ENCODE results near the gene SCYL1.
A peak's percentile ranks its signal among the peaks of the same experiment; 100 is the strongest.
"Not testable (repeated sequence)": the region's sequence is repeated elsewhere in the genome, so short reads cannot be mapped to it uniquely, and the experiment has no call there.

SCYL1 gene

GRCh38 chr11:65516135-65516968, 8.5 kb upstream of the SCYL1 start:
- no peak for DNase-seq
- Histone ChIP-seq H3K36me3 (replicated peaks) (no peaks in the 10 kb centered on the region), H3K27me3 (replicated peaks) (no peaks in the 10 kb centered on the region), H3K27ac (no peak overlapping the region), H3K4me3 (ENCODE audit: low read depth, low read length) (no peak overlapping the region)
- TF ChIP-seq, protein P1, sequence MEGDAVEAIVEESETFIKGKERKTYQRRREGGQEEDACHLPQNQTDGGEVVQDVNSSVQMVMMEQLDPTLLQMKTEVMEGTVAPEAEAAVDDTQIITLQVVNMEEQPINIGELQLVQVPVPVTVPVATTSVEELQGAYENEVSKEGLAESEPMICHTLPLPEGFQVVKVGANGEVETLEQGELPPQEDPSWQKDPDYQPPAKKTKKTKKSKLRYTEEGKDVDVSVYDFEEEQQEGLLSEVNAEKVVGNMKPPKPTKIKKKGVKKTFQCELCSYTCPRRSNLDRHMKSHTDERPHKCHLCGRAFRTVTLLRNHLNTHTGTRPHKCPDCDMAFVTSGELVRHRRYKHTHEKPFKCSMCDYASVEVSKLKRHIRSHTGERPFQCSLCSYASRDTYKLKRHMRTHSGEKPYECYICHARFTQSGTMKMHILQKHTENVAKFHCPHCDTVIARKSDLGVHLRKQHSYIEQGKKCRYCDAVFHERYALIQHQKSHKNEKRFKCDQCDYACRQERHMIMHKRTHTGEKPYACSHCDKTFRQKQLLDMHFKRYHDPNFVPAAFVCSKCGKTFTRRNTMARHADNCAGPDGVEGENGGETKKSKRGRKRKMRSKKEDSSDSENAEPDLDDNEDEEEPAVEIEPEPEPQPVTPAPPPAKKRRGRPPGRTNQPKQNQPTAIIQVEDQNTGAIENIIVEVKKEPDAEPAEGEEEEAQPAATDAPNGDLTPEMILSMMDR (IDR thresholded peaks at IDR 0.05; ENCODE audit: low read depth, low read length, missing control alignments): no peak
- in situ Hi-C loops (cut with HindIII; ENCODE audit: low pct_ligation_motif_present, low sequenced_read_pairs): no loop called here

DNA sequence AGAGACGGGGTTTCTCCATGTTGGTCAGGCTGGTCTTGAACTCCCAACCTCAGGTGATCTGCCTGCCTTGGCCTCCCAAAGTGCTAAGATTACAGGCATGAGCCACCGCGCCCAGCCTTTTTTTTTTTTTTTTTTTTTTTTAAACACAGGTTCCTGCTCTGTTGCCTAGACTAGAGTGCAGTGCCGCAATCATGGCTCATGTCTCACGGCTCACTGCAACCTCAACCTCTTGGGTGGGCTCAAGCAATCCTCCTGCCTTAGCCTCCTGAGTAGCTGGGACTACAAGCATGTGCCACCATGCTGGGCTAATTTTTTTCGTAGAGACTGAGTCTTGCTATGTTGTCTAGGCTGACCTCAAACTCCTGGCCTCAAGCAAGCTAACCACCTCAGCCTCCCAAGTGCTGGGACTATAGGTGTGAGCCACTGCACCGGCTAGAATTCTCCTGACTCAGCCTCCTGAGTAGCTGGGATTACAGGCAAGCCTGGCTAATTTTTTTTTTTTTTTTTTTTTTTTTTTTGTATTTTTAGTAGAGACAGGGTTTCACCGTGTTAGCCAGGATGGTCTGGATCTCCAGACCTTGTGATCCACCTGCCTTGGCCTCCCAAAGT, 5.8 kb upstream of the SCYL1 start:
- H3K36me3 ChIP-seq (replicated peaks); in situ Hi-C loops (cut with HindIII; ENCODE audit: low pct_ligation_motif_present, low sequenced_read_pairs); H3K27ac ChIP-seq; H3K4me3 ChIP-seq (ENCODE audit: low read depth, low read length); H3K27me3 ChIP-seq (replicated peaks); DNase-seq: not testable (repeated sequence)

GRCh38 chr11:65521777-65522521, 2.9 kb upstream of the SCYL1 start:
- H3K36me3 ChIP-seq (replicated peaks); in situ Hi-C loops (cut with HindIII; ENCODE audit: low pct_ligation_motif_present, low sequenced_read_pairs); H3K27me3 ChIP-seq (replicated peaks); DNase-seq; H3K27ac ChIP-seq; H3K4me3 ChIP-seq (ENCODE audit: low read depth, low read length): not testable (repeated sequence)

DNA sequence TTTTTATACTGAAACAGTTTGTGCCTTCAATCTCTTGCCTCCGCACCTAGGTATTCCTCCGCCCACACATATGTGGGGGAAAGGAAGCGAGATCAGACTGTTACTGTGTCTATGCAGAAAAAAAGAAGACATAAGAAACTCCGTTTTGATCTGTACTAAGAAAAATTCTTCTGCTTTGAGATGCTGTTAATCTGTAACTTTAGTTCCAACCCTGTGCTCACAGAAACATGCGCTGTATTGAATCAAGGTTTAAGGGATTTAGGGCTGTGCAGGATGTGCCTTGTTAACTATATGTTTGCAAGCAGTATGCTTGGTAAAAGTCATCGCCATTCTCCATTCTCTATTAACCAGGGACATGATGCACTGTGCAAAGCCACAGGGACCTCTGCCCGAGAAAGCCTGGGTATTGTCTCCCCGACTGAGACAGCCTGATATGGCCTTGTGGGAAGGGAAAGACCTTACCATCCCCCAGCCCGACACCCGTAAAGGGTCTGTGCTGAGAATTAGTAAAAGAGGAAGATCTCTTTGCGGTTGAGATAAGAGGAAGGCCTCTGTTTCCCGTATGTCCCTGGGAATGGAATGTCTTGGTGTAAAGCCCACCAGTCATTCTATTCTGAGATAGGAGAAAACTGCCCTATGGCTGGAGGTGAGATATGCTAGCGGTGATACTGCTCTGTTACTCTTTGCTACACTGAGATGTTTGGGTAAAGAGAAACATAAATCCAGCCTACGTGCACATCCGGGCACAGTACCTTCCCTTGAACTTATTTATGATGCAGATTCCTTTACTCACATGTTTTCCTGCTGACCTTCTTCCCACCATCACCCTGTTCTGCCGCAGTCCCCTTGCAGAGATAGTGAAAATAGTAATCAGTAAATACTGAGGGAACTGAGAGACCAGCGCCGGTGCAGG, 1.9 kb upstream of the SCYL1 start:
- H3K27me3 ChIP-seq (replicated peaks); DNase-seq; in situ Hi-C loops (cut with HindIII; ENCODE audit: low pct_ligation_motif_present, low sequenced_read_pairs); H3K4me3 ChIP-seq (ENCODE audit: low read depth, low read length); H3K27ac ChIP-seq: not testable (repeated sequence)
- peaks cover 16% of the 10 kb centered on the region for H3K36me3 ChIP-seq (replicated peaks)

DNA sequence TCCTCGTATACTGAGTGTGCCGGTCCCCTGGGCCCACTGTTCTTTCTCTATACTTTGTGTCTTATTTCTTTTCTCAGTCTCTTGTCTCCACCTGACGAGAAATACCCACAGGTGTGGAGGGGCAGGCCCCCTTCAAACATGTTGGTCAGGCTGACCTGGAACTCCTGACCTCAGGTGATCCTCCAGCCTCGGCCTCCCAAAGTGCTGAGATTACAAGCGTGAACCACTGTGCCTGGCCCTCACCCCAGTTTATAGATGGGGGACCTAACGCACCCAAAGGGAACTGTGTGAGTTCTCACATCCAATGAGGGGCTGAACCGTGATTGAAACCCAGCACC, 1.3 kb upstream of the SCYL1 start:
- H3K27me3 ChIP-seq (replicated peaks); in situ Hi-C loops (cut with HindIII; ENCODE audit: low pct_ligation_motif_present, low sequenced_read_pairs); DNase-seq; H3K27ac ChIP-seq; H3K4me3 ChIP-seq (ENCODE audit: low read depth, low read length): not testable (repeated sequence)
- peaks cover 20% of the 10 kb centered on the region for H3K36me3 ChIP-seq (replicated peaks)

GRCh38 chr11:65524014-65524740, 706 bp upstream of the SCYL1 start:
- peak overlapping the region; percentile 40 for H3K4me3 ChIP-seq (ENCODE audit: low read depth, low read length)
- no peak overlapping the region for H3K27ac ChIP-seq
- peaks cover 23% of the 10 kb centered on the region for H3K36me3 ChIP-seq (replicated peaks)
- H3K27me3 ChIP-seq (replicated peaks): no peaks in the 10 kb centered on the region
- no peak for DNase-seq
- in situ Hi-C loops (cut with HindIII; ENCODE audit: low pct_ligation_motif_present, low sequenced_read_pairs): no loop called here
- TF ChIP-seq, protein P1 (IDR thresholded peaks at IDR 0.05; ENCODE audit: low read depth, low read length, missing control alignments): no peak

Measured in brain microvascular endothelial cell (primary cell).